Left lung (tissue), 10 donors: ENCODE data around the gene SVOPL. TPM values are rescaled to one million over a fixed set of nuclear protein-coding genes. Genes with fewer than 3 reads are reported as not detected.

Experiments used
- ATAC-seq: fragments of 200-7000 bp; cut with Tn5 transposase; one replicate; pipeline ENCODE4 v1.9.1; 2020; ENCODE audit warnings: moderate library complexity
- DNase-seq, 4 donors: peaks; one replicate each; pipeline ENCODE4 v3.0.0-alpha.2; 2013 to 2020
- H3K27ac ChIP-seq, 2 donors: fragments of 200-600 bp; sonication (generic) in 1 of 2; one replicate each; pipeline versions ENCODE4 v1.5.0 to v1.8.0; 2020 to 2021
- H3K27me3 ChIP-seq, 2 donors: fragments of 200-600 bp; sonication (generic) in 1 of 2; one replicate each; pipeline versions ENCODE4 v1.5.0 to v1.8.0; 2020 to 2021
- H3K36me3 ChIP-seq, 2 donors: fragments of 200-600 bp; sonication (generic) in 1 of 2; one replicate each; pipeline versions ENCODE4 v1.5.0 to v1.8.0; 2020 to 2021
- H3K4me1 ChIP-seq, 2 donors: fragments of 200-600 bp; one replicate each; pipeline ENCODE4 v1.8.0; 2021
- H3K4me3 ChIP-seq, 2 donors: fragments of 200-600 bp; sonication (generic) in 1 of 2; one replicate each; pipeline versions ENCODE4 v1.5.0 to v1.8.0; 2020 to 2021; ENCODE audit warnings: mild to moderate bottlenecking in 1 of 2
- H3K9me3 ChIP-seq, 2 donors: fragments of 200-600 bp; sonication (generic) in 1 of 2; one replicate each; pipeline versions ENCODE4 v1.5.0 to v1.8.0; 2020 to 2021
- CTCF ChIP-seq, 2 donors: fragments of 200-600 bp; sonication (generic) in 1 of 2; IDR thresholded peaks; one replicate each; pipeline versions ENCODE4 v1.5.0 to v1.8.0; 2021; ENCODE audit warnings: antibody characterized with exemption in 2 of 2
- intact Hi-C, 2 donors: fragments of 100-400 bp; cut with DNase I; formaldehyde crosslinking; loops; one replicate each; pipeline versions ENCODE4 v1.11.2 to v1.14.2; 2022
- polyA plus RNA-seq, 6 donors: library from polyadenylated mRNA; unstranded; fragments of 120-200 nt; gene quantifications; one replicate each; pipeline ENCODE4 v1.2.1, GENCODE V29; 2013; ENCODE audit not compliant: insufficient read length in 6 of 6
- total RNA-seq, 2 donors: library from RNA; stranded (reverse); fragmentation: NEBNext Ultra II Directional; extraction: Animal tissue kit (Norgen Biotek cat#: 25700); gene quantifications; one replicate each; pipeline ENCODE4 v1.2.1, GENCODE V29; 2021
- donor health status: DM: no; HTN: yes; CAD: no.
- donor health status: DM: no; HTN: no; CAD: no.

Gene SVOPL
- total and polyA plus RNA-seq, 8 donors: 0.26 to 3.8 (median 2.5) TPM; not detected in 1

- H3K9me3 ChIP-seq: peaks cover 1 to 20% of the 10 kb centered on the region in 2 donors
- no peak overlapping the region for H3K4me3 ChIP-seq
- intact Hi-C loops: no loop called here
- DNase-seq (no peak), ATAC-seq (no peak)
- no peaks in the 10 kb centered on the region for H3K27me3 ChIP-seq
- H3K27ac ChIP-seq: no peak overlapping the region
- H3K4me1 ChIP-seq: no peaks in the 10 kb centered on the region
- TF ChIP-seq CTCF (IDR thresholded peaks at IDR 0.05): no peak
- H3K36me3 ChIP-seq: peaks cover 0 to 79% of the 10 kb centered on the region in 2 donors
Measured at GRCh38 chr7:138551102-138551501, 150.1 kb downstream of the SVOPL start.

- intact Hi-C loops: no loop called here
- H3K27ac ChIP-seq: no peak overlapping the region
- TF ChIP-seq CTCF (IDR thresholded peaks at IDR 0.05): no peak
- H3K36me3 ChIP-seq: peaks cover 0 to 79% of the 10 kb centered on the region in 2 donors
- ATAC-seq (no peak), DNase-seq (no peak)
- no peaks in the 10 kb centered on the region for H3K27me3 ChIP-seq
- H3K4me3 ChIP-seq: no peak overlapping the region
- H3K4me1 ChIP-seq: no peaks in the 10 kb centered on the region
- H3K9me3 ChIP-seq: peaks cover 0 to 12% of the 10 kb centered on the region in 2 donors
Measured at GRCh38 chr7:138550337-138550736, 150.8 kb downstream of the SVOPL start.

- Histone ChIP-seq H3K4me1 (no peaks in the 10 kb centered on the region), H3K27ac (no peak overlapping the region), H3K4me3 (no peak overlapping the region), H3K36me3 (peaks cover 0 to 78% of the 10 kb centered on the region in 2 donors), H3K9me3 (peaks cover 0 to 5% of the 10 kb centered on the region in 2 donors), H3K27me3 (no peaks in the 10 kb centered on the region)
- ATAC-seq (no peak), DNase-seq (no peak)
- intact Hi-C loops: no loop called here
- TF ChIP-seq CTCF (IDR thresholded peaks at IDR 0.05): no peak
Measured at GRCh38 chr7:138549082-138549481, 152.1 kb downstream of the SVOPL start.

GRCh38 chr7:138546829-138547228, 154.3 kb downstream of the SVOPL start:
- Histone ChIP-seq H3K36me3 (peaks cover 0 to 63% of the 10 kb centered on the region in 2 donors), H3K27ac (no peak overlapping the region), H3K4me1 (no peaks in the 10 kb centered on the region), H3K27me3 (no peaks in the 10 kb centered on the region), H3K4me3 (no peak overlapping the region), H3K9me3 (no peaks in the 10 kb centered on the region)
- TF ChIP-seq CTCF (IDR thresholded peaks at IDR 0.05): no peak
- DNase-seq (no peak), ATAC-seq (no peak)
- intact Hi-C loops: no loop called here

- no peak for TF ChIP-seq CTCF (IDR thresholded peaks at IDR 0.05)
- intact Hi-C loops: no loop called here
- Histone ChIP-seq H3K4me1 (no peaks in the 10 kb centered on the region), H3K27me3 (no peaks in the 10 kb centered on the region), H3K36me3 (peaks cover 0 to 63% of the 10 kb centered on the region in 2 donors), H3K9me3 (no peaks in the 10 kb centered on the region), H3K27ac (no peak overlapping the region), H3K4me3 (no peak overlapping the region)
- no peak for ATAC-seq
- DNase-seq: no peak
Measured at GRCh38 chr7:138546064-138546619, 155.0 kb downstream of the SVOPL start.
